MM.1S (cell line): ENCODE results near the gene HDAC1.
A peak's percentile ranks its signal among the peaks of the same experiment; 100 is the strongest.

ENCODE experiments used
- DNase-seq: peaks from one replicate; pipeline ENCODE4 v3.0.0-alpha.2; 2015
- H2AFZ ChIP-seq: fragments of 300-600 bp; sonication (generic); 2 replicates; pipeline ENCODE4 v1.6.0; 2016; ENCODE audit warnings: antibody characterized with exemption, low read length
- H3F3A ChIP-seq: fragments of 300-600 bp; sonication (generic); 2 replicates; pipeline ENCODE4 v1.6.1; 2016; ENCODE audit warnings: mild to moderate bottlenecking, antibody characterized with exemption, low read length, moderate library complexity, mixed read lengths; ENCODE audit not compliant: insufficient read depth
- H3K27ac ChIP-seq: fragments of 300-600 bp; sonication (generic); 2 replicates; pipeline ENCODE4 v1.5.1; 2016; ENCODE audit warnings: mild to moderate bottlenecking, low read length
- H3K27me3 ChIP-seq: fragments of 300-600 bp; sonication (generic); replicated peaks from 2 replicates; pipeline ENCODE4 v1.6.0; 2016; ENCODE audit warnings: low read length; ENCODE audit not compliant: insufficient read depth
- H3K36me3 ChIP-seq: fragments of 300-600 bp; sonication (generic); replicated peaks from 2 replicates; pipeline ENCODE4 v1.6.1; 2016; ENCODE audit warnings: mild to moderate bottlenecking, low read length, mixed read lengths; ENCODE audit not compliant: insufficient read depth
- H3K4me1 ChIP-seq: fragments of 300-600 bp; sonication (generic); 2 replicates; pipeline ENCODE4 v1.6.1; 2016; ENCODE audit warnings: low read length, mixed read lengths
- H3K4me2 ChIP-seq: fragments of 300-600 bp; sonication (generic); 2 replicates; pipeline ENCODE4 v1.6.0; 2016; ENCODE audit warnings: low read depth, low read length
- H3K4me3 ChIP-seq: fragments of 300-600 bp; sonication (generic); 2 replicates; pipeline ENCODE4 v1.5.1; 2016; ENCODE audit warnings: low read length, mixed read lengths
- H3K79me2 ChIP-seq: fragments of 300-600 bp; sonication (generic); 2 replicates; pipeline ENCODE4 v1.6.1; 2016; ENCODE audit warnings: mixed run types, low read length, mixed read lengths
- H3K9ac ChIP-seq: fragments of 300-600 bp; sonication (generic); 2 replicates; pipeline ENCODE4 v1.6.1; 2016; ENCODE audit warnings: low read length, mixed read lengths
- H3K9me2 ChIP-seq: fragments of 300-600 bp; sonication (generic); replicated peaks from 2 replicates; pipeline ENCODE4 v1.6.1; 2016; ENCODE audit warnings: mild to moderate bottlenecking, low read length, mixed read lengths; ENCODE audit not compliant: insufficient read depth
- H3K9me3 ChIP-seq: fragments of 300-600 bp; sonication (generic); replicated peaks from 2 replicates; pipeline ENCODE4 v1.6.1; 2016; ENCODE audit warnings: mild to moderate bottlenecking, low read length, mixed read lengths; ENCODE audit not compliant: insufficient read depth
- H4K20me1 ChIP-seq: fragments of 300-600 bp; sonication (generic); 2 replicates; pipeline ENCODE4 v1.6.1; 2016; ENCODE audit warnings: mild to moderate bottlenecking, low read length, moderate library complexity, mixed read lengths; ENCODE audit not compliant: insufficient read depth
- EZH2 ChIP-seq: fragments of 300-600 bp; sonication (generic); optimal IDR thresholded peaks from 2 replicates; pipeline ENCODE3; 2017; ENCODE audit warnings: low read depth, mild to moderate bottlenecking, antibody characterized with exemption, low read length, mixed read lengths
- EZH2phosphoT487 ChIP-seq: fragments of 300-600 bp; sonication (generic); IDR thresholded peaks from 2 replicates; pipeline ENCODE4 v1.6.1; 2018; ENCODE audit warnings: antibody characterized with exemption, low read length
- TF ChIP-seq, protein P1 (sequence below): fragments of 300-600 bp; sonication (generic); IDR thresholded peaks from 2 replicates; pipeline ENCODE4 v1.5.1; 2016; ENCODE audit warnings: antibody characterized with exemption, low read length, mixed read lengths

The HDAC1 gene

DNA sequence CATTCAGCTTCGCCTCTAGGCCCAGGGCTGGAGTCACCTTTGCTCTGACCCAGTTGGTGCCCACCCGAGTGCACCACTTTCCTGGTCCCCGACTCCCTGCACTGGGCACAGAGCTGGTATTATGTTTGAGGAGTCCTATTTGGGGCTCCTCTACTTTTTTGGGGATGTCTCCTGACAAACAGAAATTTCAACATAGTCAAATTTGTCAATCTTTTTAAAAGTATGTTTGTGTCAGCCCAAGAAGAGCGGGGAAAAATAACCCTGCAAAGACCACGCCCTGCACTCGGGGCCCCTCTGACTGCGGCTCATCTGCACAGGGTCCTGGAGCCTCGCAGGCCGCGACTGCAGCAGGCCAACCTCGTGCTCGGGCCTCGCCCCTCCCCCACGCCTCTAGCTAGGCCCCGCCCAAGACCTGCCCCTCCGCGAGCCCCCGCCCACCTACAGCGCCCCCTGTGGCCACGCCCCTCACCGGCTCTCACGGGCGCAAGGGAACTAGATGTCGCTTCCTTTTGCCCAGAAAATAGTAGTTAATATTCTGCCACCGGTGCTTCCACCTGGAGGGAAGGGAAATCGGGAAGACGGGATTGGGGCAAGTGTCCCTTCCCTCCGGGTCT is 59.0 kb downstream of the HDAC1 start:
- peak; percentile 59 for DNase-seq
- H3K9ac ChIP-seq: peak overlapping the region; percentile 76; the same call in 1 of the 2 replicates
- H2AFZ ChIP-seq: peak overlapping the region; percentile 69

DNA sequence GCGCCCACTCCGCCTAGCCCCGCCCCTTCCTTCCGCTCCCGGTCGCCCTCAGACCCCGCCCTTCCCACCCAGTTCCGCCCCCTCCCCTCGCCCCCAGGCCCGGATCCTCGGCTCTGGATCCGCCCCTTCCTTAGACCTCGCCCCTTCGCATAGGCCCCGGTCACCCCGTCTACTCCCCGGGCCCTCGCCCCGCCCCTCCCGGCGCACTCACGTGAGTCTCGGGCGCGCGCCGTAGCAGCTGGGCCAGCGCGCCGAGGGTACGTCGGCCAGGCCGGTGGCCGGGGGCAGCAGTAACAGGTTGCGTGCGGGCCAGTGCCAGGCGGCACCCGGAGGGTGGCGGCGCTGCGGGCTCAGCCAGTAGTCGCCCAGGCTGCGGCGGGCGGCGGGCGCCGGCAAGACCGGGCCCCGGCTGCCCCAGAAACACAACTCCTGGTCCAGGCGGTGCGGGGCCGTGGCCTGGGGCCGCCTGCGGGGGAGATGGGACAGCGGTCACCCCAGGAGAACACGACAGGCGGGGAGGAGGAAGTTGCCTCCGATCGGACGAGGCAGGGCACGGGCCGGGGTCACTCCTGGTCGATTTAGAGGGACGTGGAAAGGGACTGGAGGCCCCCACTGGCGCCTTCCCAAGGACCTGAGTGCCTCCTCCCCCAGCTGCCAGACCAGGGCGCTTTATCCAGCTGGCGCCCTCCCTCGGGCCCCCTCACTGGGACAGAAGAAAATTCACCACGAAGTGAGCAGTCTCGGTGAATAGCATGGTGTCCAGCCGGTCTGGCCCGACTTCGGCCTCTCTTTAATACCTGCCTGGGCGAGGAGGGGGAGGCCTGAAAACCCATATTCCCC is 59.7 kb downstream of the HDAC1 start:
- Histone ChIP-seq H3K9me3 (no peaks in the 10 kb centered on the region), H2AFZ (peak overlapping the region; percentile 74), H3K27ac (peak overlapping the region; percentile 42; the same call in 1 of the 2 replicates)

More for the DNA sequence above, 59.0 kb downstream of the HDAC1 start:
- peak overlapping the region; percentile 29; the same call in 1 of the 2 replicates for H3K4me2 ChIP-seq
- no peaks in the 10 kb centered on the region for H4K20me1 ChIP-seq
- no peak for TF ChIP-seq EZH2phosphoT487
- no peak for TF ChIP-seq EZH2
- TF ChIP-seq, protein P1, sequence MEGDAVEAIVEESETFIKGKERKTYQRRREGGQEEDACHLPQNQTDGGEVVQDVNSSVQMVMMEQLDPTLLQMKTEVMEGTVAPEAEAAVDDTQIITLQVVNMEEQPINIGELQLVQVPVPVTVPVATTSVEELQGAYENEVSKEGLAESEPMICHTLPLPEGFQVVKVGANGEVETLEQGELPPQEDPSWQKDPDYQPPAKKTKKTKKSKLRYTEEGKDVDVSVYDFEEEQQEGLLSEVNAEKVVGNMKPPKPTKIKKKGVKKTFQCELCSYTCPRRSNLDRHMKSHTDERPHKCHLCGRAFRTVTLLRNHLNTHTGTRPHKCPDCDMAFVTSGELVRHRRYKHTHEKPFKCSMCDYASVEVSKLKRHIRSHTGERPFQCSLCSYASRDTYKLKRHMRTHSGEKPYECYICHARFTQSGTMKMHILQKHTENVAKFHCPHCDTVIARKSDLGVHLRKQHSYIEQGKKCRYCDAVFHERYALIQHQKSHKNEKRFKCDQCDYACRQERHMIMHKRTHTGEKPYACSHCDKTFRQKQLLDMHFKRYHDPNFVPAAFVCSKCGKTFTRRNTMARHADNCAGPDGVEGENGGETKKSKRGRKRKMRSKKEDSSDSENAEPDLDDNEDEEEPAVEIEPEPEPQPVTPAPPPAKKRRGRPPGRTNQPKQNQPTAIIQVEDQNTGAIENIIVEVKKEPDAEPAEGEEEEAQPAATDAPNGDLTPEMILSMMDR: peak; percentile 56
- H3K36me3 ChIP-seq: no peaks in the 10 kb centered on the region
- H3K27me3 ChIP-seq: no peaks in the 10 kb centered on the region
- H3F3A ChIP-seq: peaks cover 11% of the 10 kb centered on the region; the same call in 1 of the 2 replicates
- H3K4me1 ChIP-seq: peaks cover 6% of the 10 kb centered on the region
- no peaks in the 10 kb centered on the region for H3K79me2 ChIP-seq
- peak overlapping the region; percentile 42; the same call in 1 of the 2 replicates for H3K27ac ChIP-seq
- H3K9me3 ChIP-seq: no peaks in the 10 kb centered on the region
- H3K9me2 ChIP-seq: no peaks in the 10 kb centered on the region
- peak overlapping the region; percentile 71 for H3K4me3 ChIP-seq

DNA sequence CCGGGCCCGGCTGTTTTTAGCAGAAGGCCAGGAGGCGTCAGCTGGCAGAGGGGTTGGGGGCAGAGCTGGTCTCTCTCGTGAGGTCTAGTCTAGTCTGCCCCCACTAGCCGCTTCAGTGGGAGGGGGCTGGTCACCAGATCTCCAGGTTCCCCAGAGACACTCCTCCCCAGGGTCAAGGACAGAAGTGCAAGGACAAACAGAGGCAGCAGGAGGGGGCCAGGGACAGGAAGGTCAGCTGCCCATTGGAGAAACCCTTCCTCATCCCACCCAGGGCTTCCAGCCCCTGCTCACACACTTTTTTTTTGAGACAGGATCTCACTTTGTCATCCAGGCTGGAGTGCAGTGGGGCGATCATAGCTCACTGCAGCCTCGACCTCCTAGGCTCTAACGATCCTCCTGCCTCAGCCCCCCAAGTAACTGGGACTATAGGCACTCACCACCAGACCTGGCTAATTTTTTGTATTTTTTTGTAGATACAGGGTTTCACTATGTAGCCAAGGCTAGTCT is 60.4 kb downstream of the HDAC1 start:
- Histone ChIP-seq H2AFZ (peak overlapping the region; percentile 74), H3K4me2 (peak overlapping the region; percentile 90; the same call in 1 of the 2 replicates), H3K36me3 (no peaks in the 10 kb centered on the region), H3K79me2 (no peaks in the 10 kb centered on the region), H3K9ac (peak overlapping the region; percentile 76; the same call in 1 of the 2 replicates), H3K4me3 (peak overlapping the region; percentile 71), H3K9me2 (no peaks in the 10 kb centered on the region), H3K4me1 (peaks cover 6% of the 10 kb centered on the region), H3K27me3 (no peaks in the 10 kb centered on the region), H3K27ac (no peak overlapping the region), H3K9me3 (no peaks in the 10 kb centered on the region), H3F3A (peaks cover 11% of the 10 kb centered on the region; the same call in 1 of the 2 replicates), H4K20me1 (no peaks in the 10 kb centered on the region)
- no peak for DNase-seq
- no peak for TF ChIP-seq EZH2
- no peak for TF ChIP-seq EZH2phosphoT487
- TF ChIP-seq, protein P1: no peak

More for the DNA sequence above, 59.7 kb downstream of the HDAC1 start:
- Histone ChIP-seq H3K4me3 (peak overlapping the region; percentile 71), H3K4me1 (peaks cover 6% of the 10 kb centered on the region), H3K79me2 (no peaks in the 10 kb centered on the region), H3K27me3 (no peaks in the 10 kb centered on the region), H3K4me2 (peak overlapping the region; percentile 90), H3K9ac (peak overlapping the region; percentile 76), H3F3A (peaks cover 11% of the 10 kb centered on the region; the same call in 1 of the 2 replicates), H3K9me2 (no peaks in the 10 kb centered on the region), H4K20me1 (no peaks in the 10 kb centered on the region), H3K36me3 (no peaks in the 10 kb centered on the region)
- TF ChIP-seq EZH2phosphoT487 (no peak), EZH2 (no peak)
- TF ChIP-seq, protein P1: no peak
- DNase-seq: peak; percentile 94
